Prostate gland (tissue), 2 donors: Measurements from ENCODE around the gene ZNRD2.

Source experiments
- CTCF ChIP-seq, 4 experiments: fragments of 200-600 bp in 2 of 4; fragments of 450-650 bp in 2 of 4; sonication (generic) in 2 of 4; IDR thresholded peaks; 1 replicate in 3 of 4; 2 replicates in 1 of 4; pipeline ENCODE4 v1.5.1; 2016 to 2019; ENCODE audit warnings: antibody characterized with exemption in 4 of 4, mild to moderate bottlenecking in 2 of 4, moderate library complexity in 2 of 4
- POLR2A ChIP-seq: fragments of 450-650 bp; IDR thresholded peaks from one replicate; pipeline ENCODE4 v1.6.1; 2016; ENCODE audit warnings: antibody characterized with exemption, mild to moderate bottlenecking

GRCh38 chr11:65618763-65619162 is 48.5 kb downstream of the ZNRD2 start:
- TF ChIP-seq CTCF (IDR thresholded peaks at IDR 0.05) (no peak), POLR2A (no peak)
